ENCODE data around the gene PCDH20. TPM values are rescaled to one million over a fixed set of nuclear protein-coding genes. Genes with fewer than 3 reads are reported as not detected.

Gene PCDH20
- total and polyA plus RNA-seq, 10 of the 15 experiments (the other 5 are each of a cell fraction or from before 2014, with no cell fraction given) = 0.03 TPM; not detected in 9

- in situ Hi-C loops (cut with MboI) = loop anchor here (25.0 kb wide), 1 partner anchor 962 kb away; no protein-coding TSS in a partner anchor
- TF ChIP-seq FOXM1 (IDR thresholded peaks at IDR 0.05; ENCODE audit: low read depth, low read length) = no peak
- no peak for TF ChIP-seq ZBED1 (IDR thresholded peaks at IDR 0.05; ENCODE audit: borderline replicate concordance)
- no peak for TF ChIP-seq TCF7 (IDR thresholded peaks at IDR 0.05; ENCODE audit: borderline replicate concordance)
- H4K20me1 ChIP-seq (ENCODE audit: control insufficient read depth, insufficient read depth) = no peaks in the 10 kb centered on the region
- no peak overlapping the region for H3K9ac ChIP-seq (ENCODE audit: control insufficient read depth, insufficient read depth, low read length)
- no peaks in the 10 kb centered on the region for H3K9me3 ChIP-seq (replicated peaks; ENCODE audit: control insufficient read depth, insufficient read depth, low read length)
- ChIA-PET POLR2A (no interaction called here), SMC1A (ENCODE audit: uncharacterized antibody, unreplicated experiment) (interaction anchor here (3.8 kb wide), 1 partner anchor 12 kb away, joined by 13 read pairs; no protein-coding TSS in a partner anchor), RAD21 (ENCODE audit: unreplicated experiment) (no interaction called here), CTCF (no interaction called here)
- no peak for FAIRE-seq
- 0% methylated on average over 1 of the region's 1 CpG for WGBS (ENCODE audit: insufficient coverage, insufficient replicate concordance, low lambda C conversion rate, missing lambda C conversion rate)
- H3K4me1 ChIP-seq (ENCODE audit: control insufficient read depth, insufficient read depth, low read length) = no peaks in the 10 kb centered on the region
- H2AFZ ChIP-seq (ENCODE audit: control insufficient read depth, low read depth, low read length) = no peak overlapping the region
- no peak for DNase-seq (ENCODE audit: low read depth, low spot score)
- no peaks in the 10 kb centered on the region for H3K36me3 ChIP-seq (ENCODE audit: control insufficient read depth in 2 of 2, insufficient read depth in 2 of 2, low read length in 1 of 2)
- no peaks in the 10 kb centered on the region for H3K27me3 ChIP-seq (replicated peaks in 1 of 2; ENCODE audit: control insufficient read depth in 2 of 2, insufficient read depth in 2 of 2, low read length in 1 of 2)
- no peak overlapping the region for H3K4me2 ChIP-seq (ENCODE audit: control insufficient read depth, insufficient read depth)
- BruUV-seq (replicated peaks) = no TSS peak
- intact Hi-C loops (cut with micrococcal nuclease; ENCODE audit: unreplicated experiment) = no loop called here
- H3K4me3 ChIP-seq = no peak overlapping the region
- H3K79me2 ChIP-seq (ENCODE audit: control insufficient read depth, insufficient read depth, low read length) = no peaks in the 10 kb centered on the region
- no peak overlapping the region for H3K27ac ChIP-seq (ENCODE audit: control insufficient read depth, insufficient read depth)
- ATAC-seq = no peak
These were observed 8.3 kb upstream of the PCDH20 start for GRCh38 chr13:61423915-61424314.

GRCh38 chr13:61417086-61417570 lies 1.5 kb upstream of the PCDH20 start:
- Histone ChIP-seq H3K9me3 (replicated peaks; ENCODE audit: control insufficient read depth, insufficient read depth, low read length) (no peaks in the 10 kb centered on the region), H3K4me1 (ENCODE audit: control insufficient read depth, insufficient read depth, low read length) (no peaks in the 10 kb centered on the region), H3K27ac (ENCODE audit: control insufficient read depth, insufficient read depth) (no peak overlapping the region), H3K9ac (ENCODE audit: control insufficient read depth, insufficient read depth, low read length) (no peak overlapping the region), H3K4me3 (no peak overlapping the region), H3K36me3 (ENCODE audit: control insufficient read depth in 2 of 2, insufficient read depth in 2 of 2, low read length in 1 of 2) (no peaks in the 10 kb centered on the region), H3K79me2 (ENCODE audit: control insufficient read depth, insufficient read depth, low read length) (no peaks in the 10 kb centered on the region), H3K27me3 (replicated peaks in 1 of 2; ENCODE audit: control insufficient read depth in 2 of 2, insufficient read depth in 2 of 2, low read length in 1 of 2) (peaks cover 0 to 4% of the 10 kb centered on the region in 2 experiments; a peak in 2 of 4 replicates), H4K20me1 (ENCODE audit: control insufficient read depth, insufficient read depth) (no peaks in the 10 kb centered on the region), H3K4me2 (ENCODE audit: control insufficient read depth, insufficient read depth) (no peak overlapping the region), H2AFZ (ENCODE audit: control insufficient read depth, low read depth, low read length) (no peak overlapping the region)
- POLR2A ChIA-PET = no interaction called here
- no TSS peak for BruUV-seq (replicated peaks)
- SMC1A ChIA-PET (ENCODE audit: uncharacterized antibody, unreplicated experiment) = interaction anchor here (1.1 kb wide), 1 partner anchor 13 kb away, joined by 3 read pairs; no protein-coding TSS in a partner anchor
- intact Hi-C loops (cut with micrococcal nuclease; ENCODE audit: unreplicated experiment) = loop anchor here (10.0 kb wide), 1 partner anchor 942 kb away; no protein-coding TSS in a partner anchor
- DNase-seq (ENCODE audit: low read depth, low spot score) = no peak
- in situ Hi-C loops (cut with MboI) = loop anchor here (10.0 to 25.0 kb wide), 2 partner anchors 792 to 955 kb away; no protein-coding TSS in a partner anchor
- FAIRE-seq = no peak
- no peak for ATAC-seq
- WGBS (ENCODE audit: insufficient coverage, insufficient replicate concordance, low lambda C conversion rate, missing lambda C conversion rate) = 10% methylated on average over 5 of the region's 5 CpGs
- RAD21 ChIA-PET (ENCODE audit: unreplicated experiment) = no interaction called here
- CTCF ChIA-PET = no interaction called here
- no peak for TF ChIP-seq SRF (IDR thresholded peaks at IDR 0.05; ENCODE audit: low read depth in 2 of 2, low read length in 2 of 2)
- TF ChIP-seq YY1 (IDR thresholded peaks at IDR 0.05; ENCODE audit: low read depth, low read length) = no peak
- TF ChIP-seq STAT1 (conservative IDR thresholded peaks at IDR 0.05) = no peak
- TF ChIP-seq RB1 (IDR thresholded peaks at IDR 0.05; ENCODE audit: borderline replicate concordance) = no peak
- TF ChIP-seq NFYB (IDR thresholded peaks at IDR 0.05; ENCODE audit: insufficient read depth, low read depth, low read length) = no peak
- no peak for TF ChIP-seq SREBF1 (IDR thresholded peaks at IDR 0.05; ENCODE audit: low read length)
- TF ChIP-seq, protein P1, sequence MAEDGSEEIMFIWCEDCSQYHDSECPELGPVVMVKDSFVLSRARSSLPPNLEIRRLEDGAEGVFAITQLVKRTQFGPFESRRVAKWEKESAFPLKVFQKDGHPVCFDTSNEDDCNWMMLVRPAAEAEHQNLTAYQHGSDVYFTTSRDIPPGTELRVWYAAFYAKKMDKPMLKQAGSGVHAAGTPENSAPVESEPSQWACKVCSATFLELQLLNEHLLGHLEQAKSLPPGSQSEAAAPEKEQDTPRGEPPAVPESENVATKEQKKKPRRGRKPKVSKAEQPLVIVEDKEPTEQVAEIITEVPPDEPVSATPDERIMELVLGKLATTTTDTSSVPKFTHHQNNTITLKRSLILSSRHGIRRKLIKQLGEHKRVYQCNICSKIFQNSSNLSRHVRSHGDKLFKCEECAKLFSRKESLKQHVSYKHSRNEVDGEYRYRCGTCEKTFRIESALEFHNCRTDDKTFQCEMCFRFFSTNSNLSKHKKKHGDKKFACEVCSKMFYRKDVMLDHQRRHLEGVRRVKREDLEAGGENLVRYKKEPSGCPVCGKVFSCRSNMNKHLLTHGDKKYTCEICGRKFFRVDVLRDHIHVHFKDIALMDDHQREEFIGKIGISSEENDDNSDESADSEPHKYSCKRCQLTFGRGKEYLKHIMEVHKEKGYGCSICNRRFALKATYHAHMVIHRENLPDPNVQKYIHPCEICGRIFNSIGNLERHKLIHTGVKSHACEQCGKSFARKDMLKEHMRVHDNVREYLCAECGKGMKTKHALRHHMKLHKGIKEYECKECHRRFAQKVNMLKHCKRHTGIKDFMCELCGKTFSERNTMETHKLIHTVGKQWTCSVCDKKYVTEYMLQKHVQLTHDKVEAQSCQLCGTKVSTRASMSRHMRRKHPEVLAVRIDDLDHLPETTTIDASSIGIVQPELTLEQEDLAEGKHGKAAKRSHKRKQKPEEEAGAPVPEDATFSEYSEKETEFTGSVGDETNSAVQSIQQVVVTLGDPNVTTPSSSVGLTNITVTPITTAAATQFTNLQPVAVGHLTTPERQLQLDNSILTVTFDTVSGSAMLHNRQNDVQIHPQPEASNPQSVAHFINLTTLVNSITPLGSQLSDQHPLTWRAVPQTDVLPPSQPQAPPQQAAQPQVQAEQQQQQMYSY (CRISPR knock-in tag; IDR thresholded peaks at IDR 0.05) = no peak
- TF ChIP-seq KDM1A (IDR thresholded peaks at IDR 0.05; ENCODE audit: borderline replicate concordance) = no peak
- TF ChIP-seq PML (IDR thresholded peaks at IDR 0.05; ENCODE audit: low read length) = no peak
- TF ChIP-seq ZZZ3 (IDR thresholded peaks at IDR 0.05; ENCODE audit: control insufficient read depth, insufficient read length, low read depth) = no peak
- no peak for TF ChIP-seq POLR2AphosphoS5 (IDR thresholded peaks at IDR 0.05; ENCODE audit: low read length)
- no peak for TF ChIP-seq POLR2AphosphoS2 (IDR thresholded peaks at IDR 0.05; ENCODE audit: low read depth, low read length)
